GM12891 (cell line): ENCODE data around the gene VWA8.

Source experiments
- PAX5 ChIP-seq: IDR thresholded peaks from 2 replicates; pipeline ENCODE4 v1.6.1; 2011; ENCODE audit warnings: low read length, moderate library complexity, mild to moderate bottlenecking; ENCODE audit not compliant: insufficient read depth, severe bottlenecking
- POLR2A ChIP-seq: IDR thresholded peaks from 2 replicates; pipeline ENCODE4 v1.6.1; 2011; ENCODE audit warnings: low read depth, low read length, control low read depth
- POLR2AphosphoS5 ChIP-seq: IDR thresholded peaks from 2 replicates; pipeline ENCODE4 v1.6.1; 2011; ENCODE audit warnings: low read depth, low read length, control low read depth
- SPI1 ChIP-seq: IDR thresholded peaks from 2 replicates; pipeline ENCODE4 v1.6.1; 2011; ENCODE audit warnings: low read depth, low read length, control low read depth
- TAF1 ChIP-seq: IDR thresholded peaks from 2 replicates; pipeline ENCODE4 v1.6.1; 2011; ENCODE audit warnings: low read depth, low read length, control low read depth

- TF ChIP-seq POLR2AphosphoS5 (no peak), TAF1 (no peak), PAX5 (no peak), POLR2A (no peak), SPI1 (no peak)
These were observed 22.0 kb downstream of the VWA8 start for GRCh38 chr13:41938918-41939317.
